GM18502 (cell line): ENCODE results near the gene GHRH.

Experiments
- ATAC-seq: cut with Tn5 transposase; IDR thresholded peaks from one replicate; pipeline ENCODE4 v1.9.1; 2021; ENCODE audit warnings: mild to moderate bottlenecking; ENCODE audit not compliant: unreplicated experiment, poor library complexity

Gene GHRH

DNA sequence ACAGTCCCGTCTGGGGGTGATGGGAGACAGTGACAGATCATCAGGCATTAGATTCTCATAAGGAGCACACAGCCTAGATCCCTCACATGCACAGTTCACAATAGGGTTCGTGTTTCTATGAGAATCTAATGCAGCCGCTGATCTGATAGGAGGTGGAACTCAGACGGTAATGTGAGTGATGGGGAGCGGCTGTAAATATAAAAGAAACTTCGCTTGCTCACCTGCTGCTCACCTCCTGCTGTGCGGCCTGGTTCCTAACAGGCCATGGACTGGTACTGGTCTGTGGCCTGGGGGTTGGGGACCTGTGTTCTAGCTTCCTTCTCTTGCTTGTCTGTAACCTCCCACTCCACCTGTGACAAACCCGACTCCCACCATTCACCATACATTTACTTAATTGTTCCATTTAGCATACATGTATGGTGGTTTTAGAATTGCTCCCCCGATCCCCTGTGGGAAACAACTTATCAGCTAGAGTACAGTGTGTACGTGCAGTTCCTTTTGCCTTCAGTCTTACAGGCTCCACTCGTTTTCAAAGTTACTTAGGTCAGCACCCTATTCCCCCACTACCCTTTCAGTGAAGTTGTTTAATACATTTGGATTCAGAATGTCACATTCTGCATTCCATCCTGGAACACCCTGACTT is 31.8 kb upstream of the GHRH start:
- no peak for ATAC-seq

DNA sequence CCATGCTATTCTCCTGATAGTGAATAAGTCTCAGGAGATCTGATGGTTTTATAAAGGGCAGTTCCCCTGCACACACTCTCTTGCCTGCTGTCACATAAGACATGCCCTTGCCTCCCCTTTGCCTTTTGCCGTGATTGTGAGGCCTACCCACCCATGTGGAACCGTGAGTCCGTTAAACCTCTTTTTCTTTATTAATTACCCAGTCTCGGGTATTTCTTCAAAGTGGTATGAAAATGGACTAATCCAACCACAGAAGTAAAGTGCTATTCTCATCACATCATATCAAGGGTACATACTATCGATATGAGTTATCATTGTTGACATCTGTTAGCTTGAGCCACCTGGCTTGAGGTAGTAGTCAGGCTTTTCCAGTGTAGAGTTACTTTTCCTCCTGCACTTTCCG is 30.1 kb upstream of the GHRH start:
- ATAC-seq = peak; percentile 41

GRCh38 chr20:37290158-37290810 is 28.7 kb upstream of the GHRH start:
- no peak for ATAC-seq

DNA sequence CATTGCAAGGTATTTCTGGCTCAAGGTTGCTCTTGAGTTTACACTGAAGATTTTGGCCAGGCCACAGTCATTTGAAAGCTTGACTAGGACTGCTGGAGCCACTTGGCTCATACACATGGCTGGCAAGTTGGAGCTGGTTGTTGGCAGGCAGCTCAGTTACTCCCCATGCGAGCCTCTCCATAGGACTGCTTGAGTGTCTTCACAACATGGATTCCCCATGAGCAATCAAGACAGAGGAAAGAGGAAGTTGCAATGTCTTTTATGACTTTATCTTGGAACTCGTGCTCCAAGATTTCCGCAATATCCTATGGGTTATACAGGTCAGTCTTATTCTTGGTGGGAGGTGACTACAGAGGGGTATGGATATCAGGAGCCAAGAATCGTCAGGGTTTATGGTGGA is 26.5 kb upstream of the GHRH start:
- ATAC-seq = no peak

GRCh38 chr20:37285664-37286374 is 24.2 kb upstream of the GHRH start:
- no peak for ATAC-seq

- ATAC-seq = no peak
These were observed 23.1 kb upstream of the GHRH start for GRCh38 chr20:37284691-37285161.

- no peak for ATAC-seq
These were observed 22.0 kb upstream of the GHRH start for GRCh38 chr20:37283530-37284195.

DNA sequence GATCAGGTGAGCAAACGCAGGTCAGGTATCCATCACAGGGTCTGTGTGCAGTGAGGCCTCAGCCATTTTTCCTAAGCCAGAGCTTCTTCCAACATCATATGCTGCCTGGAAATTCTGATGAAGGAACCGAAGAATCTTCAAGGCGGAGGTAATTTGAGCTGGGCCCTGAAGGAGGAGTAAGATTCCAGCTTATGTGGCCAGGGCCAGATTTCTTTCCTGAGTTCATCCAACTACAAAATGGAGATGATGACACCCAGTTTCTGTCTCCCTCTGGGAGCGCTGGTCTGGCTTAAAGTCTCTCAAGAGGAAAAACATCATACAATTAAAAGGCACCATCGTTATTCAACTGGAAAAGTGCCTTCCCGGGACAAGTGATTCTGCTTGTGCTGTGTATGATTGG is 20.9 kb upstream of the GHRH start:
- ATAC-seq = no peak

- no peak for ATAC-seq
These were observed 18.8 kb upstream of the GHRH start for GRCh38 chr20:37280403-37280802.

GRCh38 chr20:37279820-37280219 is 18.2 kb upstream of the GHRH start:
- no peak for ATAC-seq

DNA sequence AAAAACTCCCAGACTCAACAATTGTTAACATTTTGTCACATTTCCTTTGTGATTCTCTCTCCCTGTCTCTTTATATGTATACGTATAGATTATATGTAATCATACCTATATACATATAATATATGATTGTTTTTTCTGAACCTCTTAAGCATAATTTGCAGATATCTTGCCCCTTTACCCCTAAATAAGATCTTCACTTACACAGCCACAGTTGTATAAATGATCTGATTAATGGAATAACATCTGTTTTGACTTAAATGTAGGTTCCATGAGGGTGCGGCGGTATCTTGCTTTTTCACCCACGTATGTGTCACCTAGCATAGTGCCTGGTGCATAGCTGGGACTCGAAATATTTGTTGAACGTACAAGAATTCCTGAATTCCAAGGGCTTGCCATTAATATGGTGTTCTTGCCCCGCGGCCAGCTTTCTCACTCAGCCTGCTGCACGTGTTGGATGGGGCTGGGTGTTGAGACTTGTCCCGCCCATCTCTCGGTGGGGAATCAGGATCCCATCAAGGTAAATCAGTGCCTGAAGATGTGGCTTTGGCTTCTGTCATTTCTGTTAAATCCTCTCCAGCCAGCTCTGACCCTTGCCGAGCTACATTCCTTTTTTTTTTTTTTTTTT is 17.5 kb upstream of the GHRH start:
- ATAC-seq = no peak

DNA sequence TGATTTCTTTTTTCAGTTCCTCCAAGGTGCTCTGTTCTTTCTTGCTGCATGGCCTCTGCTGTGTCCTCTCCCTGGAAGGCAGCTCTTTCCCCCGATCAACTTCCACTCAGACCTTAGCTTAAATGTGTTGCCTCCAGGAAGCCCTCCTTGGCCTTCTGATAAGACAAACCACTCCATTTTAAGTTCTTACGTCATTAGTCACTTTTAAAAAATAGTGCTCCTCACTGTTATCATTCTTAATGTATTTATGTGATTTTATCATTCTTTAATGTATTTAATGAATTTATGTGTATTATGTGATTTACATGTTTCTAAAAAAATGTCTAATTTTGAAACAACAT is 15.6 kb upstream of the GHRH start:
- no peak for ATAC-seq

GRCh38 chr20:37276494-37277252 is 15.1 kb upstream of the GHRH start:
- ATAC-seq = peak; percentile 66

GRCh38 chr20:37274851-37275524 is 13.4 kb upstream of the GHRH start:
- no peak for ATAC-seq

DNA sequence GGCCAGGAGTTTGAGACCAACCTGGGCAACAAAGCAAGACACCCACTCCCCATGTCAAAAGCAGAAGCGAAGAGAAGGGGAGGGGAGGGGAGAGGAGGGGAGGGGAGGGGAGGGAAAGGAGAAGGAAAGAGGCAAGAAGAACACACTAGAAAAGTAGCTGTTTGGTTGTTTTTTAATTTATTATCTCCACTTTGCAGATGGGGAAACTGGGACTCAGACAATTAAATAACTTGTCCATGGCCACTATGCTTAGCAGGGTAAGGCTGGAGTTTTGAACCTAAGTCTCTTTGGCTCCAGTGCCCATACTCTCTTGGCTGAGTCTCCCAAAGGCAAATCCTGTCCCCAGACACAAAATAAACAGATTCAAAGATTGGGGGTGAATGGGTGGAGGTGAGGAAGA is 12.4 kb upstream of the GHRH start:
- no peak for ATAC-seq

DNA sequence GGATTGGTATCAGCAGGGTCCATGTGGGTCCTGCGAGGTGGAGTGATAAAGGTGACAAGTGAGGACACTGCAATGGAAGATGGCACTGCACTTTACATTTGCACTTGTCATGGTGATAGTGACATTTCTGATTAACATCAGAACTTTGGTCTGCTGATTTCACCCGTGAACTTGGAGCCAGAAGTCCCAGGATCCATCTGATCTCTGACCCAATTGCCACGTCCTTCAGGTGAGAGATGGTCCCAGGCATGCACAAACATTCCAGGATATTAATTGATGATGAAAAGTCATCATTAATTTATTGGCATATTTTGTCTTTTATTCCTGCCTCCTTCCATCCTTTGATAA is 9.8 kb upstream of the GHRH start:
- no peak for ATAC-seq

DNA sequence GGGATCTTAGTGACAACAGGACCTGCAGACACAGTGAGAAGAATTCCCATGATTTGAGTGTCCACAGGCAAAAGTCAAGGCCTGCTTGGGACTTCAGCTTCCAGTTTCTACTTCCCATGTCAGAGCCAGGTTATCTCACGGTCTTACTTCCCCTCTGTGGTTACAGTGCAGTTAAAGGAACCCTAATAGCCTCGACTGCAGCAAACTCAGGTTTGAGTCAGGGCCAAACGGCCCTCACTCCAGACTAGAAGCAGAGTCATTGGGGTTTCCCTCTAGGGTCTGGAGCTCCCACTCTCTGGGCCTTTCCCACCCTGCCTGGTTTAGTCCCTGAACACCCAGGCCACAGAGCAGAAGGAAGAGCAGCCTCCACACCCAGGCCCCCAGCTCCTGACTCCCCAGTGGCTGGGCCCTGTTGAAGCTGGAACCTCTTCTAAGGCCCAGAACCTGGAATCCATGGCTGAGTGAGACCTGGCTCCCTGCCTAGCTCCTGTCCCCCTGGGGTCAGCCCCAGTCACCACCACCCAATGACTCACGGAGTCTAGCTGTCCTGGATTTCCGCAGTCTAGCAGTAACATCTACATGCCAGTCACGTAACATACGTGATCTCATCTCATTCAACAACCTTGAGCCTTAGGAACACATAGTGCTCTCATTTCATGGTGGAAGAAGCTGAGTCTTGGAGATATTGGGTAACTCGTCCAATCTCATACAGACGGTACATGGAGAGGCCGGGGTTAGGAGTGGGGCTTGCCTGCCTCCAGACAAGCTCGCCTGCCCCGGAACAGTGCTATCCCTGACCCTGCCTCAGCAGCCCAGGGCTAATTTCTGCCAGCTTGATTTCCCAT is 9.2 kb upstream of the GHRH start:
- ATAC-seq = no peak

DNA sequence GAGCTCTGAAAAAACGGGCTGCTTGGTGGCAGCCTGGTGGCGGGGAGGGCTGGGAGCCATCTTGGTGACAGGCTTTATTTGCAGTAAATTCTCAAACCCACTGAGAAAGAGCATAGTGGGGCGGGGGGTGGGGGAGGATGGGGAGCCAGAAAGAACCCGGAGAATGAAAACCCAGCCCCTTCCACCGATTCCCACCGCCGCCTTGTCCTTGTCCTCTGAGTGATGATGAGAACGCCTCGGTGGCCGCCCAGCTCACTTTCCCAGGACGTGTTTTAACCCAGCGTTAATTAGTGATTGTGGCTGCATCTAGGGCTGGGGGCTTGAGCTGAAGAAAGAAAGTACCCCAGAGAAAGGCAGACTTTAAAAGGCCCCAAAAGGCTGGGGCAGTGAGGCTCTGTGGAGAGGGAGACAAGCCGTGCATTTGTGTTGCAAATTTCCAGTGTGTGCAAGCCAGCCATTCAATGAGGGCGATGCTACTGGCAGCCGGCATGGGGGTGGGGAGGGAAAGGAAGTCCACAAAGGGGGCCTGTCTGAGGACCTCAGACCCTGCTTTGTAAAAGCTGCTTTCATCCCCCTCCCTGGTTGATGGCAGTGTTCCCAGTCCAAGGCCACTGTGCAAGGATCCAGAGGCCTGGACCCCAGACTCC is 6.2 kb upstream of the GHRH start:
- ATAC-seq = no peak
